Measurements from ENCODE around the gene MYO7B.

- TF ChIP-seq CTCF (IDR thresholded peaks at IDR 0.05), result no peak
- TF ChIP-seq POLR2A (IDR thresholded peaks at IDR 0.05), result no peak
Measured at GRCh38 chr2:127637725-127638252, 102.3 kb downstream of the MYO7B start.

Measured in thyroid gland (tissue), 4 donors.